Brain pericyte (primary cell): ENCODE data around the gene SIK1.
"Not testable (repeated sequence)": the region's sequence is repeated elsewhere in the genome, so short reads cannot be mapped to it uniquely, and the experiment has no call there.

Experiments used
- DNase-seq: peaks from one replicate; pipeline ENCODE4 v3.0.0-alpha.2; 2012; ENCODE audit warnings: low read depth, low spot score

SIK1 gene

GRCh38 chr21:43439316-43440075 lies 12.6 kb upstream of the SIK1 start:
- not testable (repeated sequence) for DNase-seq

GRCh38 chr21:43436272-43436671 lies 9.3 kb upstream of the SIK1 start:
- DNase-seq: not testable (repeated sequence)

- not testable (repeated sequence) for DNase-seq
These were observed 6.6 kb upstream of the SIK1 start for GRCh38 chr21:43433340-43434136.

GRCh38 chr21:43430830-43431416 lies 4.0 kb upstream of the SIK1 start:
- DNase-seq: not testable (repeated sequence)

- DNase-seq: not testable (repeated sequence)
These were observed 2.0 kb upstream of the SIK1 start for GRCh38 chr21:43428964-43429363.

GRCh38 chr21:43427242-43427559 lies 270 bp upstream of the SIK1 start:
- not testable (repeated sequence) for DNase-seq

GRCh38 chr21:43426004-43426403 lies 927 bp downstream of the SIK1 start:
- not testable (repeated sequence) for DNase-seq

- DNase-seq: not testable (repeated sequence)
These were observed 7.5 kb downstream of the SIK1 start for GRCh38 chr21:43419475-43419874.

- DNase-seq: not testable (repeated sequence)
These were observed 12.4 kb downstream of the SIK1 start for GRCh38 chr21:43414576-43414975.

- DNase-seq: not testable (repeated sequence)
These were observed 14.7 kb downstream of the SIK1 start for GRCh38 chr21:43412020-43412788.

GRCh38 chr21:43410456-43411068 lies 16.4 kb downstream of the SIK1 start:
- DNase-seq: not testable (repeated sequence)

GRCh38 chr21:43407139-43407538 lies 19.8 kb downstream of the SIK1 start:
- not testable (repeated sequence) for DNase-seq

- not testable (repeated sequence) for DNase-seq
These were observed 22.5 kb downstream of the SIK1 start for GRCh38 chr21:43404450-43404849.

GRCh38 chr21:43403651-43404430 lies 23.1 kb downstream of the SIK1 start:
- not testable (repeated sequence) for DNase-seq

GRCh38 chr21:43401125-43401524 lies 25.8 kb downstream of the SIK1 start:
- DNase-seq: not testable (repeated sequence)

GRCh38 chr21:43399595-43400015 lies 27.3 kb downstream of the SIK1 start:
- not testable (repeated sequence) for DNase-seq

GRCh38 chr21:43399136-43399535 lies 27.8 kb downstream of the SIK1 start:
- DNase-seq: not testable (repeated sequence)

- not testable (repeated sequence) for DNase-seq
These were observed 28.4 kb downstream of the SIK1 start for GRCh38 chr21:43398533-43398932.

GRCh38 chr21:43398000-43398399 lies 28.9 kb downstream of the SIK1 start:
- DNase-seq: not testable (repeated sequence)

- not testable (repeated sequence) for DNase-seq
These were observed 29.5 kb downstream of the SIK1 start for GRCh38 chr21:43397439-43397808.
